Stimulated activated CD4-positive, alpha-beta T cell treated with anti-CD3 and anti-CD28 coated beads, Interleukin-1b, Interleukin-23, amount 100 ng/mL, for 4 hours (primary cell): ENCODE measurements around the gene GRID2.

ENCODE experiments used
- DNase-seq, 2 donors: peaks; one replicate each; pipeline ENCODE4 v3.0.0-alpha.2; 2020; ENCODE audit warnings: low read depth in 2 of 2

The GRID2 gene

DNA sequence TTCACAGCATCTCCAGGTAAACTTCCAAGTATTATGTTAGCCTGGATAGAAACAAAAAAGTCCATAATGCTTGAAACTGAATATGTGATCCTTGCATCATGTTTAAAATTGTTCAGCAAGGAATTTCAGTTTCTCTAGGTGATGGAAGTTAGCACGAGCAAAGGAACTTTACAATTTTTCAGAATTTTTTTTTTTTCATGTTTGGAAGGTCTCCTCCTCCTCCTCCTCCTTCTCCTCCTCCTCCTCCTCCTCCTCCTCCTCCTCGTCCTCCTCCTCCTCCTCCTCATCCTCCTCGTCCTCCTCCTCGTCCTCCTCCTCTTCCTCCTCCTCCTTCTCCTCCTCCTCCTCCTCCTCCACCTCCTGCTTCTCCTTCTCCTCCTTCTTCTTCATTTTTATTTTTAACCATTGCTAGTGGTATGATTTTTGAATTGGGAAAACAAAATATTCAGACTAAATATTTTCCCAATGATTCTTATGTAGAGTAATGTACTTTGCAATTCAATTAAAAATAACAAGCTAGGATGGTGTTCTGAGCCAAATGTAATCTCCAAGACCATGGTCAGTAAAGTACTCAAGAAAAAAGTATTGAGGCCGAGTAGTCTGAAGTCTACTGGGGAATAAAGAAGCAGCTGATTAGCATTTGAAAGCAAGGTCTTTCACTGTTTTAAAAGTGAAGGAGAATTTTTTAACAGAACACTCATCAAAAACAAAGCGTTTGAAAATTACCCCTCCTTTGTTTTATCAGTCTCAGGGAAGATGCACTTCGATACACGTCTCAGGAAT is 1103.9 kb downstream of the GRID2 start:
- no peak for DNase-seq

- no peak for DNase-seq
These were observed 1105.3 kb downstream of the GRID2 start for GRCh38 chr4:93409035-93409434.

- DNase-seq = no peak
These were observed 1110.3 kb downstream of the GRID2 start for GRCh38 chr4:93414041-93414550.

DNA sequence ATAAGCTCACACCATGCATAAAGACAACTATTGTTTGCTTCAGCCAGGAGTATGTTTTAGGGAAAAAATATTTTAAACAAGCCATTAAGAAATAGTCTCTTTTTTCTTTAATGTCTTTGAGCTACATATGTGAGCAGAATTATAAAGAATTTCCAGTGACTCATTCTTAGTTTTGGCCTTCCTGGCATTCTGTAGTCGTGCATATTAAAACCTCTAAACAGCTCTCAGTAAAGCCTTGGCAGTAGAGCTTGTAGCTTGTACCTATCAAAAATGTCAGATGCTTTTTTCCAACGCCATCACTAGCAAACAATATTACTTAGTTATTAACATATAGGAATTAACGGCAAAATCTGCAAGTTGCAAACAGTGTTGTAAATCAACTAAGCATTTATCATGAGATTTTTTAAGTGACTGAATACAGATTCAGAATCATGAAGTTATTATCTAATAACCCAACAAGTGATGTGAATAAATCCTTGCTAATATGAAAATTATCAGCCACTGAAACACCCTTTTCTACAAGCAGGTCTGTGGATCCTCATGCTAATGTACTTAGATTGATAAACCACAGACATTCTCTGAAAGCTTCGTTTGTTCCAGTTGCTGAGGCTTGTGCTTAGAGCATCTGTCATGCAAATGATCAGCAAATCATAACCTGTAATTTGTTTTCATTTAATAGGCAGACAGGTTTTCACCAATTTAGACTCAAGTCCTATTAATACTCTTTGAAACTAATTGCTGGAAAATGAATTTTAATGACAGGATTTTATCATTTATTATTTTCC is 1112.8 kb downstream of the GRID2 start:
- no peak for DNase-seq

- DNase-seq = no peak
These were observed 1127.6 kb downstream of the GRID2 start for GRCh38 chr4:93431371-93431770.

DNA sequence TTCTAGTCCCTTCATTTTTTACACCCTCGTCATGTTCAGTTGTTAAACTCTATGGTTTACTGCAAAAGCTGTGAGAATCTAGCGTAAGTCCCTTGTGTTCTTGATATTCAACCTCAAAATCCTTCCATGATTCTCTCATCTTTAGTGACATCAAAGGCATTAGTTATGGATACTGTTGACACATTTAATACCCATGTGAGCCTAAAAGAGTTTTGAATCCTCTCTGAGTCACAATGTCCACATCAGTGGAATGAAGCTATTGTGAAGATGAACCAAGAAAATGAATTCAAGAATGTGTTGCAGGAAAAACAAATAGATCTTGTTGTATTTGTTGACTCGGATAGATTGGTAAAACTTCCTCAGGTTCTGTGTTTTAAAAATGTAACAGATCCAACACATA is 1130.1 kb downstream of the GRID2 start:
- no peak for DNase-seq

GRCh38 chr4:93436000-93436626 is 1132.3 kb downstream of the GRID2 start:
- DNase-seq = no peak

GRCh38 chr4:93437991-93438390 is 1134.2 kb downstream of the GRID2 start:
- no peak for DNase-seq

- no peak for DNase-seq
These were observed 1141.1 kb downstream of the GRID2 start for GRCh38 chr4:93444860-93445259.

DNA sequence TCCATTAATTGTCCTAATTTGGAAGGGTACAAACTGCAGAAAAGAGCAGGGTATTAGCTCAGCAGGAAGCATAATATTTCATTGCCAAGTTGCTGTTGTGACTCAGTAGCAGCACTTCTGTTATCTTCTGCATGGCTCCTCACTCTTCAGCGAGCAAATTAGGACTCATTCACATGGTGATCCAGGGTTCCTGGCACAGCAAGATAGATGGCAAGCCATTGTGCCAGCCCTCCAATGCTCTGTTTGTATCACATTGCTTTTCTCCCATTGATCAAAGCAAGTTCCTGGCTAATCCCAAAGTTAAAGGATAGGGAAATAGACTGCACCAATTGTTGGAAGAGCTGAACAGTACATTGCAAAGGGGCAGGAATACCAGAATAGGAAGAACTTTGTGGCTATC is 1142.3 kb downstream of the GRID2 start:
- no peak for DNase-seq

DNA sequence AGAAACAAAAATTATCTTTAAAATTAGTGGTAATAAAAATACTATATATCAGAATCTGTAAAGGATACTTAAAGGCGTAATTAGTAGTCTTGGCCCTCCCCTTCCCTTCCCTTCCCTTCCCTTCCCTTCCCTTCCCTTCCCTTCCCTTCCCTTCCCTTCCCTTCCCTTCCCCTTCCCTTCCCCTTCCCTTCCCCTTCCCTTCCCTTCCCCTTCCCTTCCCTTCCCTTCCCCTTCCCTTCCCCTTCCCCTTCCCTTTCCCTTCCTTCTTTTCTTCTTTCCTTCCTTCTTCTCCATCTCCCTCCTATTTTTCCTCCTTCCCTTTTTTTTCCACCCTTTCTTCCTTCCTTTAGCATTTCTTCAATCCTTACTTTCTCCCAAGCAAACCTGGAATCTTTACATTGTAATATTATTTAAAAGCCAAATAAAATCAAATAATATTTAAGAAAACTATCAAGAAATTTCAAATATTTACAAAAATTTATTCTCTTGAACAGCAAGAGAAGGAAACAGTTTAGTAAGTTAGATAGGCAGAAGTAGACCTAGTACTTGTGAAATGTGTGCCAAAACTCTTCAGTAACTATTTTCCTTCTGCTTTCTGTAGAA is 1145.0 kb downstream of the GRID2 start:
- no peak for DNase-seq

GRCh38 chr4:93451954-93452353 is 1148.2 kb downstream of the GRID2 start:
- DNase-seq = no peak

DNA sequence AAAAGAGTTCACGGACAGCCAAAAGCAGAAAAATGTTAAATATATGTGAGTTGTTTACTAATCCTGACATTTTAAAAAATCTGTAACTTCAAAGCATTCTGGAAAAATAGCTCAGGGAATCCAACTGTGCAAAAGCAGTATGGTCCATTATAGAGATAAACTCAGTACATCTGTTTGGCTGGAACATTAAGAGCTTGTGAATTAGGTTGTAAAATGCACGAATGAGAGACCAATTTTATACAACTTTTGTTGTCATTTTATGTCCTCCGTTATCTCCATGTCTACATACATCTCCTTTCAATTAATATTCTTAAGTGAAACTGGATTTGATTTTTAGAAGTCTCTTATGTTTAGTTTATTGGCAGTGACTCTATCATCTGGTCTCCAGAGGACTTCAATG is 1157.8 kb downstream of the GRID2 start:
- no peak for DNase-seq

GRCh38 chr4:93466446-93466845 is 1162.7 kb downstream of the GRID2 start:
- no peak for DNase-seq

- no peak for DNase-seq
These were observed 1163.9 kb downstream of the GRID2 start for GRCh38 chr4:93467484-93468155.

GRCh38 chr4:93469560-93469959 is 1165.8 kb downstream of the GRID2 start:
- DNase-seq = no peak

DNA sequence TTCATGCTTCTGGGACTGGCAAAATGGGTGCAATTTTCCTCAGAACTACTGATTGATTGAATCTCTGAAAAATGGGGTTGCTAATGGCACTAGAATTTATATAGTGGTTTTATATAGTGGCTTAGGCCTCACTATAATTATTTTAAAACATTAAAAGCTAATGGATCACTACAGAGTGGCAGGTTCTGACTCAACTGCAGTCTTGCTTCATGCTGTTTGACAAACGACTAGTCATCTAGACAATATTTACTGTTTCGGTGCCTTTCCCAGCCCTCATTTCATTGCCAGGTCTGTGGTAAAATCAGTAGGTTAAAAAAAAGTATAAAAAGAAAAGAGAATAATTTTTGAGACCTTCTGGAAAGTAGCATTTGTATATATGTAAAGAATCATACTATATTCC is 1172.0 kb downstream of the GRID2 start:
- no peak for DNase-seq

GRCh38 chr4:93478805-93479204 is 1175.0 kb downstream of the GRID2 start:
- DNase-seq = no peak

GRCh38 chr4:93480452-93480851 is 1176.7 kb downstream of the GRID2 start:
- DNase-seq = no peak

DNA sequence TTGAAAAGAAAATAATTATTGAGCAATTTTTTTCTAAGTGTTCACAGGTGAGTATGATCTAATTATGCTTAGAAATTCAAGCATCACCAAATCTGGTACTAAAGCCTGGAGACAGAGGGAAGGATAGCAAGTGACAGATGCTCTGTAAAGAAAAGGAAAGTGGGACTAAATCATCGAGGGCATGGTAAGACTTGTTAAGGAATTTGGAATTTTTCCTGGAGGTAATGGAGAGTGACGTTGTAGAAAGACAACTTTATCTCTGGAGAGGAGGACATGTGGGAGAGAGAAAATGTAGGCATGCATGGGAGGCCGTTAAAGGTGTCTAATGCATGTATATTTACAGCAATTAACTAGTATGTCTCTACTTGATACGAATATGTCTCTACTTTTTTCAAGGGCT is 1191.6 kb downstream of the GRID2 start:
- DNase-seq = no peak

DNA sequence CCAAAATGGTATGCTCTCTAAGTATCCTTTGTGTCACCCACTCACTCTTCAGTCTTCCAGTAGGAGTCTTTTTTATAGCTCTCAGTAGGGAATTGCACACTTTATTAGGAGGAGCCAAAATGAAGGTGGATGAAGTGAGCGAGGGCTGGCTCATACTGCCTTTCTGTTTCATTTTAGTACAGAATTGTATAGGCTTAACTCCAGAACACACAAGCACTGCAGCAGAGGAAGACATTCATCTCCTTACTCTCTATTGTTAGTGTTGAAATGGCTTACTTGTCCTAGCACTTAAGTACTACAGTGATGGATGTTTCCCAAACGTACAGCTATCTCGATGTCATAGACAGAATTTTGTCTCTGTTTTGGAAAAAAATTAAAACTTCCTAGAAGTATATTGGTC is 1197.5 kb downstream of the GRID2 start:
- no peak for DNase-seq

DNA sequence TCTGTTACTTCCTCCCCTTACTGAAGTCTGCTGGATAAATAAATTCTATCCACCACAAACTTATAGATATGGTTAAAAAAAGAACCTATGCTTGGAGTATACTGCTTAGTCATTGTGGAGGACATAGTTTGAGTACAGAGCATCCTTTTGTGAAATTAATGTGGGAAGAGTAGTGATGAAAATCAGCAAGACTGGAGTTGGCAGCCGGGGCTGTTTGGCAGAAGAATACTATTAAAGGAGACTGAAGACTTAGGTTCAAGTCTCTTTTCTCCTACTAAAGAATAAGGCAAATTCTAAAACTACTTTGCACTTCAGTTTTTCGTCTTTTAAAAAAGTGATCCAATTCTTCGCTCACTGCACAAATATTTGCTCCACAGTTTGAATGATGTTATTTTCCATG is 1198.2 kb downstream of the GRID2 start:
- DNase-seq = no peak
